Measurements from ENCODE around the gene TMEM129. TPM values are rescaled to one million over a fixed set of nuclear protein-coding genes. Genes with fewer than 3 reads are reported as not detected.

Gene TMEM129
- total RNA-seq, 4 donors from 2014 or later, result 28.9 to 106 (median 67.1) TPM

DNA sequence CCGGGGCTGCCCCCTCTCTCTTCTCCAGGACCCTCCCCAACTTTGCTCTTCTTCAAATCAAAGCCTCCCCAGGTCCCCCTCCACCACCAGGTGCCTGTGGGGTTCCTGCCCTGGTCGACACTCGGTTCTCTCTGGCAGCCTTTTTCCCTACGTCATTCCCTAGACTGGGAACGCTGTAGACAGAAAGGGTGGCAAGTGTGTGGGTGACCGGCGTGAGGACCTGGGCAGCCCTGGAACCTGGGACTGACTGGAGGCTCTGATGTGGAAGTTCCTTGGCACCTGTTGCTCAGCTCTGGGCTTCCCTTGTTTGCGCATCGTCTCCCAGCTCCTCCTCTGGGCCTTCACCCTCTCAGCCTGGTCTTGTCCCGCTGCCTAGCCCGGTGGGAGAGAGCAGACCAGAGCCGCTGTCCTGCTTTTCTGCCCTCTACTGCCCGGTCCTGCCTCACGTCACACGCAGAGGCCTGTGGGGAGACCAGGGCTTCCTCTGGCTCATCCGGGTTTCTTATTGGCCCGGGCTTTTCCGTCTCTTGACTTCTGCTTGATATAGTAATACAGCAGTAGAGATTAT is 1.5 kb upstream of the TMEM129 start:
- Histone ChIP-seq H3K4me3 (peak overlapping the region in 3 of 4 donors; percentile 73 to 86 (median 84)), H3K27ac (peak overlapping the region; percentile 70 to 98 (median 89)), H3K36me3 (peaks cover 0 to 10% (median 0%) of the 10 kb centered on the region in 3 donors), H3K4me1 (peaks cover 3 to 55% (median 49%) of the 10 kb centered on the region in 4 donors), H3K9me3 (no peaks in the 10 kb centered on the region), H3K27me3 (no peaks in the 10 kb centered on the region)
- peak in 1 of 3 donors; percentile 47 for DNase-seq
- no peak for TF ChIP-seq POLR2A (IDR thresholded peaks at IDR 0.05)

GRCh38 chr4:1721666-1722550 is 785 bp upstream of the TMEM129 start:
- H3K27ac ChIP-seq, result peak overlapping the region; percentile 95 to 98 (median 97)
- no peak for TF ChIP-seq POLR2A (IDR thresholded peaks at IDR 0.05)
- TF ChIP-seq, protein P1, sequence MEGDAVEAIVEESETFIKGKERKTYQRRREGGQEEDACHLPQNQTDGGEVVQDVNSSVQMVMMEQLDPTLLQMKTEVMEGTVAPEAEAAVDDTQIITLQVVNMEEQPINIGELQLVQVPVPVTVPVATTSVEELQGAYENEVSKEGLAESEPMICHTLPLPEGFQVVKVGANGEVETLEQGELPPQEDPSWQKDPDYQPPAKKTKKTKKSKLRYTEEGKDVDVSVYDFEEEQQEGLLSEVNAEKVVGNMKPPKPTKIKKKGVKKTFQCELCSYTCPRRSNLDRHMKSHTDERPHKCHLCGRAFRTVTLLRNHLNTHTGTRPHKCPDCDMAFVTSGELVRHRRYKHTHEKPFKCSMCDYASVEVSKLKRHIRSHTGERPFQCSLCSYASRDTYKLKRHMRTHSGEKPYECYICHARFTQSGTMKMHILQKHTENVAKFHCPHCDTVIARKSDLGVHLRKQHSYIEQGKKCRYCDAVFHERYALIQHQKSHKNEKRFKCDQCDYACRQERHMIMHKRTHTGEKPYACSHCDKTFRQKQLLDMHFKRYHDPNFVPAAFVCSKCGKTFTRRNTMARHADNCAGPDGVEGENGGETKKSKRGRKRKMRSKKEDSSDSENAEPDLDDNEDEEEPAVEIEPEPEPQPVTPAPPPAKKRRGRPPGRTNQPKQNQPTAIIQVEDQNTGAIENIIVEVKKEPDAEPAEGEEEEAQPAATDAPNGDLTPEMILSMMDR (IDR thresholded peaks at IDR 0.05), result no peak
- peaks cover 0 to 17% (median 0%) of the 10 kb centered on the region in 3 donors for H3K36me3 ChIP-seq

DNA sequence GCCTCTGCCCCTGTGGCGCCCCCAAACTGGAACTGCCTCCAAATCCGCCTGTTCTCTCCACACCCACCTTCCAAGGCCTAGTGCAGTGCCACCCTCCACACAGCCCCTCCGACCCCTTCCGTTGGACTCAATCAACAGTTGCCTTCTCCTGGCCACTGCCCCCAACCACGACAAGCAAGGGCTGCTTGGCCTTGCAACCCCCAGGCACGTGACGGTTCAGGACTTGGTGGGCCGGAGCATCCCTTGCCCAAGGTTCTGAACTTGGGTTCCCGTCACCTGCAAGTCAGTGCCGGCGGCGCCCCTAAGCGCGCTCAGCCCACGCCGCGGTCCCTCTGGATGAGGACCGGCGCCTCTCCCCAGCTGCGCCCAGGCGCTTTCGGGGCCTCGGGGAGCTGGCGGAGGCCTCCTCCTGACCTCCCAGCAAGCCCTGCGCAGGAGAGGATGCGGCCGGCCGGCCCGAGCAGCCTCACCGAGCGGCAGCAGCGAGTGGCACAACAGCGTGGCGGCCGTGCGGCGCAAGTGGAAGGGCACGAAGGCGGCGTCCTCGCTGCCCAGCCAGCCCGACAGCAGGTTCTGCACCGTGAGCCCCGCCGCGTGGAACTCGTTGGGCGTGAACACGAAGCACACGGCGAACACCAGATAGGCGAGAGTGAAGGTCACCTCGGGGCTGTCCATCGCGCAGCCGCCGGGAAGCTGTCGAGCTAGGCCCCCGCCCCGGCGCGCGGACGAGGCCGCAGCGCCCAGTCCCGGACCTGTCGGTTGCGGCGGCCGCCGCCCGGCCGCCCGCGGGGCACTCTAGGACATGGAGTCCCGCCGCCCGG is 750 bp downstream of the TMEM129 start:
- H3K9me3 ChIP-seq, result no peaks in the 10 kb centered on the region
- no peaks in the 10 kb centered on the region for H3K27me3 ChIP-seq
- DNase-seq, result peak; percentile 45 to 82 (median 74)
- H3K4me1 ChIP-seq, result peaks cover 0 to 49% (median 41%) of the 10 kb centered on the region in 4 donors
- peak overlapping the region; percentile 73 to 86 (median 85) for H3K4me3 ChIP-seq
- peak overlapping the region; percentile 95 to 98 (median 97) for H3K27ac ChIP-seq
- TF ChIP-seq POLR2A (IDR thresholded peaks at IDR 0.05), result no peak
- TF ChIP-seq, protein P1 (IDR thresholded peaks at IDR 0.05), result peak in 1 of 6 experiments; percentile 6
- peaks cover 0 to 22% (median 0%) of the 10 kb centered on the region in 3 donors for H3K36me3 ChIP-seq

More at GRCh38 chr4:1721666-1722550, 785 bp upstream of the TMEM129 start:
- H3K4me3 ChIP-seq, result peak overlapping the region; percentile 73 to 86 (median 85)
- H3K9me3 ChIP-seq, result no peaks in the 10 kb centered on the region
- H3K4me1 ChIP-seq, result peaks cover 0 to 55% (median 46%) of the 10 kb centered on the region in 4 donors
- DNase-seq, result peak in 1 of 3 donors; percentile 49
- H3K27me3 ChIP-seq, result no peaks in the 10 kb centered on the region

DNA sequence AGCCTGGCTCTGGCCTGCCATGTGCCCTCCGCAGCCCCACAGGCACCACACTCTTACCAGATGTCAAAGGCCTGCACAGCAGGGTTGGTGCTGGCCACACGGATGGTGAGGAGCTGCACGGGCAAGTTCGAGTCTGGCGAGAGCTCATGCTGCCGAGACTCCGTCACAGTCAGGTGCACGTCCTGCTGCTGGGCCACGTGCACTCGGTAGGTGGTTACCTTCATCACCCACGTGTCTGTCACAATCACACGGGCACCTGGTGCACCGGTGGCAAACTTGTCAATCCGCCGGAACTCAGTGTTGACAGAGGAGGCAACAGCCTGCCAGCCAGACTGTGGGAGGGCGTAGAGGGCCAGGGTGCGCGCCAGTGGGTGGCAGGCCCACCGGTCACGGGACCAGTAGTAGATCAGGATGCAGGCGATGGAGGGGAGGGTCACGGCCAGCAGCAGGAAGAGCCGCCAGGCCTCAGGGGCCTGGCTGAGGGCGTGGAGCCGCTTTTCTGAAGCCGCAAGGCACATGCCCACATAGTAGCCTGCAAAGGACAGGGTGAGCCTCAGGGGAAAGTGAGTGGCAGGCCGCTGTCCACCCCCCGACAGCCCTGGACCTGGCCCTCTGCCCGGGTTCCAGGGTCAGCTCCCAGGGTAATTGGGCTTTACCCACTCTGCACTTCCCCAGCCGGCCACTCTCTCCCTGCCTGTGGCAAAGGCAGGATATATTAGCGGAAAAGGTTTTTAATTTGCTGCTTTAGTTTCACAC is 2.9 kb downstream of the TMEM129 start:
- Histone ChIP-seq H3K27me3 (no peaks in the 10 kb centered on the region), H3K27ac (peak overlapping the region in 1 of 4 donors; percentile 71), H3K36me3 (peaks cover 0 to 22% (median 0%) of the 10 kb centered on the region in 3 donors), H3K4me3 (no peak overlapping the region), H3K9me3 (no peaks in the 10 kb centered on the region), H3K4me1 (peaks cover 0 to 52% (median 47%) of the 10 kb centered on the region in 4 donors)
- peak in 2 of 3 donors; percentile 69 to 76 for DNase-seq
- no peak for TF ChIP-seq POLR2A (IDR thresholded peaks at IDR 0.05)
- TF ChIP-seq, protein P1 (IDR thresholded peaks at IDR 0.05), result no peak

DNA sequence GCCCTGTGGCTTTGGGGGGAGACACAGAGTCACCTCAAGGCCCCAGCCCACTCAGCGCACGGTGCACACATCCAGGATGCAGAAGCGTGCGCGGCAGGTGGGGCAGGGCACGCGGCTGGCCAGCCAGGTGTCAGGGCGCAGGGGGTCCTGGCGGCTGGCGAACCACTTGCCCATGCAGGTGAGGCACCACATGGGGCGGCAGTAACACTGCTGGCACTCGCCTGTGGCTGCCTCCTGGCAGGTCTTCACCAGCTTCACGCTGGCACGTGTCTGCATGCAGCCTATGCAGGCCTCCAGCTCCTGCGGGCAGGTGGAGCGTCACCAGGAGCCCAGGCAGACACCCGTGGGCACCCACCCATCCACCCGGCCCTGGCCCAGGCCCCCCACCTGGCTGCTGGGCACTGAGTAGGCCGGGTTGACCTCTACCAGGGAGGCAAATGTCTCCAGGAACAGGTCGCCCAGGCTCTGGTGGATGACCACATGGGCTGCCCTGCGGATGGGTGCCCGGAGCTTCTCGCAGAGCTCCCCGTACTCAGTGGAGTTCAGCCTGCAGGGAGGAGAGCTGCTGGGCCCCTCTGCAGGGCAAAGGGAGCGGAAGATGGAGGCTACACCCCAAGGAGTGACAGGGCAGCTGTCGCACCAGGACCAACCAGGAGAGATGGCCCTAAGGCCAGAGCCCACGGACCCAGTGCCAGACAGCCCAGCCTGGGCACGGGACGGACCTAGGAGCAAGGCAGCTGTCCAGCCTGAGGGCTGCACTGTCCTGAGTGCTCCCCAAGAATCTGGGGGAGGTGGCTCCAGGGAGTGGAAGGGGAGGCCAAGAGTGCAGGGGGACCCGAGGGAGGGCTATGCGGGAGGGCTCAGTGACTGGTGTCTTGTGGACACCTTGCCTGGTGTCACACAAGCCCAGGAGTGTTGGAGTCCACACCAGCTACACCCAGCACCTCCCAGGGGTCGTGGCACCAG is 3.7 kb downstream of the TMEM129 start:
- no peak for TF ChIP-seq POLR2A (IDR thresholded peaks at IDR 0.05)
- TF ChIP-seq, protein P1 (IDR thresholded peaks at IDR 0.05), result no peak
- Histone ChIP-seq H3K4me1 (peaks cover 0 to 47% (median 41%) of the 10 kb centered on the region in 4 donors), H3K36me3 (peaks cover 0 to 22% (median 0%) of the 10 kb centered on the region in 3 donors), H3K9me3 (no peaks in the 10 kb centered on the region), H3K4me3 (no peak overlapping the region), H3K27ac (peak overlapping the region in 1 of 4 donors; percentile 100), H3K27me3 (no peaks in the 10 kb centered on the region)
- DNase-seq, result peak in 1 of 3 donors; percentile 48
